NCI-H69 (cell line): ENCODE results near the gene MYF5.

ENCODE experiments used
- DNase-seq: peaks from one replicate; lab custom pipeline; 2025; lab: John Stamatoyannopoulos, UW

Gene MYF5

GRCh38 chr12:80716696-80717469, at the start of gene MYF5:
MYF5 (plus strand) TSS chr12:80716912; CDS start chr12:80717064, 152 bp downstream.
- DNase-seq, result no peak

GRCh38 chr12:80670214-80670613, 46.5 kb upstream of the MYF5 start:
- no peak for DNase-seq

- DNase-seq, result peak; percentile 33
Measured at GRCh38 chr12:80676042-80676636, 40.6 kb upstream of the MYF5 start.

GRCh38 chr12:80676856-80677255, 39.9 kb upstream of the MYF5 start:
- DNase-seq, result no peak

- DNase-seq, result no peak
Measured at GRCh38 chr12:80677994-80678393, 38.7 kb upstream of the MYF5 start.

- DNase-seq, result peak; percentile 45
Measured at GRCh38 chr12:80679346-80680131, 37.2 kb upstream of the MYF5 start.

GRCh38 chr12:80681287-80681686, 35.4 kb upstream of the MYF5 start:
- DNase-seq, result peak; percentile 71

- no peak for DNase-seq
Measured at GRCh38 chr12:80681786-80682185, 34.9 kb upstream of the MYF5 start.

- peak; percentile 99 for DNase-seq
Measured at GRCh38 chr12:80684077-80684495, 32.6 kb upstream of the MYF5 start.

- no peak for DNase-seq
Measured at GRCh38 chr12:80690090-80690489, 26.6 kb upstream of the MYF5 start.

- DNase-seq, result peak; percentile 34
Measured at GRCh38 chr12:80690513-80690912, 26.2 kb upstream of the MYF5 start.

- peak; percentile 96 for DNase-seq
Measured at GRCh38 chr12:80692114-80692513, 24.6 kb upstream of the MYF5 start.

GRCh38 chr12:80697270-80697887, 19.3 kb upstream of the MYF5 start:
- no peak for DNase-seq

- no peak for DNase-seq
Measured at GRCh38 chr12:80698256-80698655, 18.5 kb upstream of the MYF5 start.

- no peak for DNase-seq
Measured at GRCh38 chr12:80698847-80699542, 17.7 kb upstream of the MYF5 start.

GRCh38 chr12:80700327-80700726, 16.4 kb upstream of the MYF5 start:
- DNase-seq, result no peak

- peak; percentile 62 for DNase-seq
Measured at GRCh38 chr12:80701388-80701787, 15.3 kb upstream of the MYF5 start.

- DNase-seq, result peak; percentile 84
Measured at GRCh38 chr12:80702889-80703805, 13.6 kb upstream of the MYF5 start.

- DNase-seq, result no peak
Measured at GRCh38 chr12:80704420-80704819, 12.3 kb upstream of the MYF5 start.

- no peak for DNase-seq
Measured at GRCh38 chr12:80707126-80707829, 9.4 kb upstream of the MYF5 start, which contains the start of gene MYF6. MYF6 (plus strand) TSS chr12:80707634; CDS start chr12:80707720, 86 bp downstream.
